Coronary artery (tissue), 2 donors: ENCODE data around the gene SERPINA3.

Experiments used
- DNase-seq: peaks from one replicate; pipeline ENCODE4 v3.0.0-alpha.2; 2017; ENCODE audit warnings: low spot score
- H3K27ac ChIP-seq, 2 donors: fragments of 200-600 bp; sonication (generic); one replicate each; pipeline ENCODE4 v1.5.1; 2016 to 2019
- H3K4me3 ChIP-seq: fragments of 200-600 bp; sonication (generic); 2 replicates; pipeline ENCODE4 v1.5.1; 2016; ENCODE audit warnings: mild to moderate bottlenecking, moderate library complexity
- TF ChIP-seq, protein P1 (sequence below): fragments of 200-600 bp; sonication (generic); IDR thresholded peaks from one replicate; pipeline ENCODE4 v1.5.1; 2019; ENCODE audit warnings: antibody characterized with exemption

SERPINA3 gene

DNA sequence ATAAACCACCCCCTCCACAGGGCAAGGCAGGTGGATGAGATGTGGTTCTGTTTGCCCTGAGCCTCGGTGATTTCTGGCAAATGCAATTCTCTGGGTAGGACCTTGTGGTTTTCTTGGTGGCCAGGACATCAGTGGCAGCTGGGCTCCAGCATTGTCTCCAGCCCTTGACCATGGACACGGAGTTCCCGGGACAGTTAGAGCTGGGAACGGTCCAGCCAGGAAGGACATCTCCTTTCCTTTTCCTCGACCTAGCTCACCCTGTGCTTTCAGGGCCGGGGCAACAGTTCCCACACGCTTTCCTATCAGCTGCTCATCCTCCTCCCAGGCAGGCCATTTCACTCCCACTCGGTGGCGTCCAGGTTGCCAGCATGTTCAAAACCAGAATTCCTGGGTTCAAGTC lies 41.8 kb upstream of the SERPINA3 start:
- peak; percentile 29 for DNase-seq
- no peak overlapping the region for H3K27ac ChIP-seq
- no peak overlapping the region for H3K4me3 ChIP-seq
- TF ChIP-seq, protein P1, sequence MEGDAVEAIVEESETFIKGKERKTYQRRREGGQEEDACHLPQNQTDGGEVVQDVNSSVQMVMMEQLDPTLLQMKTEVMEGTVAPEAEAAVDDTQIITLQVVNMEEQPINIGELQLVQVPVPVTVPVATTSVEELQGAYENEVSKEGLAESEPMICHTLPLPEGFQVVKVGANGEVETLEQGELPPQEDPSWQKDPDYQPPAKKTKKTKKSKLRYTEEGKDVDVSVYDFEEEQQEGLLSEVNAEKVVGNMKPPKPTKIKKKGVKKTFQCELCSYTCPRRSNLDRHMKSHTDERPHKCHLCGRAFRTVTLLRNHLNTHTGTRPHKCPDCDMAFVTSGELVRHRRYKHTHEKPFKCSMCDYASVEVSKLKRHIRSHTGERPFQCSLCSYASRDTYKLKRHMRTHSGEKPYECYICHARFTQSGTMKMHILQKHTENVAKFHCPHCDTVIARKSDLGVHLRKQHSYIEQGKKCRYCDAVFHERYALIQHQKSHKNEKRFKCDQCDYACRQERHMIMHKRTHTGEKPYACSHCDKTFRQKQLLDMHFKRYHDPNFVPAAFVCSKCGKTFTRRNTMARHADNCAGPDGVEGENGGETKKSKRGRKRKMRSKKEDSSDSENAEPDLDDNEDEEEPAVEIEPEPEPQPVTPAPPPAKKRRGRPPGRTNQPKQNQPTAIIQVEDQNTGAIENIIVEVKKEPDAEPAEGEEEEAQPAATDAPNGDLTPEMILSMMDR: no peak

DNA sequence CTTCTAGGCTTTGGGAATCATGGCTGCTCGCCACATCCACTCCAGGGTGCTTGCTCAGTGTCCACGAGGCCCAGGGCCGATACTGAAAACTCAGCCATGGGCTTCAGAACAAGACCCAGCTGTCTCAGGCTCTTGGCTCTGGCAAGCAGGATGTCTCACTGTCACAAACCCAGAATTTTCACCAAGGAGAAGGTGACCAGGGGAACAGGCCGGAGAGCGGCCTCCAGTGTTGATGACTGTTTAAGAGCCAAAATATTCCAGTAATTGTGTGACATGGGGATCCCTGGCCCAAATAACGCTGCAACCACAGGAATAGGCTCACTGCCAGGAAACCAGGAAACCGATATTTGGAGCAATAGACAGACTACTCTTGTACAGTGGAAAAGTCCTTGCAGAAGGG lies 40.8 kb upstream of the SERPINA3 start:
- TF ChIP-seq, protein P1: no peak
- H3K4me3 ChIP-seq: no peak overlapping the region
- DNase-seq: peak; percentile 73
- peak overlapping the region in 1 of 2 donors; percentile 56 for H3K27ac ChIP-seq

DNA sequence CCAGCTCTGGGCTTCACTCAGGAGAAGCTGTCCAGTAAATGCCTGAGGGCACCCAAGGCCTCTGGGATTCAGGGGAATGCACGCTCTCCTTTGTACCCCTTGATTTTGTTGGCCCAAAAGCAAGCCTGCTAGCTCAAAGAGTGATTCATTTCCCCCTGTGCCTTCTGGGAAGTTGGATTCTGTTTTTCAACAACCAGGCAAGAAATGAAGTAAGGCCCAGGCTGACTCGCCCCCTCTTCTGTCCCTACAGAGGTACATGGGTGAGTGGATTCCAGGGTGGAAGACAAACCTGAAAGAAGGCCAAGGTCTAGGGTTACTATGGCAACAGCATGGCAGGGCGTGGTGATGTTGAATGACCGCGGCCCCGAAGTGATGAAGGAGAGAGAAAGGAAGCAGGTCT lies 40.2 kb upstream of the SERPINA3 start:
- TF ChIP-seq, protein P1: no peak
- Histone ChIP-seq H3K27ac (peak overlapping the region in 1 of 2 donors; percentile 56), H3K4me3 (no peak overlapping the region)
- peak; percentile 71 for DNase-seq

DNA sequence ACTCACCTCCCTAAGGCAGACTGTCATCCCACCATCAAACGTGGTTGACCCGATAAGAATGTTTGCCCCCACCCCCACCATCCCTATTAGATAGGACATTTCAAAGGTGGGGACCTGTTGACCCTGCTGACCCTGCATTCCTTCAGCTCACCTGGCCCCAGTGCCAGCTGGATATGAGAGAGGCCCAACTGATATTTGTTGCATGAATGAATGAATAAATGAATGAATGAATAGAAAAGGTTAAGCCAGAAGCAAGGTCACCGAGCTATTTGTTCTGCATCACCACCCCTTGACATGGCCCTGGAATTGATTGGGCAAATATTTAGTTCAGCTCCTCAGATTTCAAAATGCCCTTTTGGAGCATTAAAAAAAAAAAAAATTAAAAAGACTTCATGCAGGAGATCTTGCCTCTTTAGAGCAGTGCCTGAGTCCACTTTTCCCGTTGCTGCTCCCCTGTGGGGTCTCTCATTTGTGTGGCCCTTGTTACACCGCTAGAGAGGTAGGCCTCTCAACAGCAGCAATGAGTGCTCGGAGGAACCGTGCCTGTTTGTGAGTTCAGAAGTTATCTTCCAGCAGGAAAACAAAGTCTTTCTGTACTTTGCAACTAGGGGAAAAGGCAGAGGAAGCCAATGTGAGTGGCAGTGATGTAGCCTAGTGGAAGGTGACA lies 39.4 kb upstream of the SERPINA3 start:
- Histone ChIP-seq H3K4me3 (no peak overlapping the region), H3K27ac (no peak overlapping the region)
- DNase-seq: peak; percentile 57
- TF ChIP-seq, protein P1: no peak

DNA sequence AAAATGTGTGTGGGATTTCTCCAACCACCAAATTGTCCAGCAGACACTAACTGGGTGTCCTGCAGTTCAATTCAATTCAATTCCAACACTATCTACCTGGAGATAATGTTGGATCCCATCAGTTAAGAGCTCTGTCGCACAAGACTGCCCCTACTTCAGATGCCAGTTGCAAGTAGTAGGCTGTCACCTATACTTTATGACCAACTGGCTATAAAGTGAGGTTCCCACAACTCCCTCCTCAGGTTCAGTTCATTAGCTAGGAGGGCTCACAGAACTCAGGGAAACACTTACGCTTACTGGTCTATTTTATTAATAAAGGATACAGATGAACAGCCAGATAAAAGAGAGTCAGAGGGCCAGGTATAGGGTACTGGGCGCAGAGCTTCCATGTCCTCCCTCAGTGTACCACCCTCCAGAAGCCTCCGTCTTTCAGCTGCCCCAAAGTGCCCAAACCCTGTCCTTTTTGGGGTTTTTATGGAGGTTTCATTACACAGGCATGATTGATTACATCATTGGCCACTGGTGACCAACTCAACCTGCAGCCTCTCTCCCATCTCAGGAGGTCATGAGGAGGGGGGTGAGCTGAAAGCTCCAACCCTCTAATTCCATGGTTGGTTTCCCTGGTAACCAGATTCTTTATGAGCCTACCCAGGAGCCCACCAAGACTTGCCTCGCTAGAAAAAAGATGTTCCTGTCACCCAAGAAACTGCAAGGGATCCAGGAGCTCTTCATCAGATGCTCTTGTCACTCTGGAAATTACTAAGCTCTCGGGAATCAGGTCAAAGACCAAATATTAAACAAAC lies 38.5 kb upstream of the SERPINA3 start:
- DNase-seq: no peak
- no peak overlapping the region for H3K27ac ChIP-seq
- H3K4me3 ChIP-seq: no peak overlapping the region
- TF ChIP-seq, protein P1: no peak

DNA sequence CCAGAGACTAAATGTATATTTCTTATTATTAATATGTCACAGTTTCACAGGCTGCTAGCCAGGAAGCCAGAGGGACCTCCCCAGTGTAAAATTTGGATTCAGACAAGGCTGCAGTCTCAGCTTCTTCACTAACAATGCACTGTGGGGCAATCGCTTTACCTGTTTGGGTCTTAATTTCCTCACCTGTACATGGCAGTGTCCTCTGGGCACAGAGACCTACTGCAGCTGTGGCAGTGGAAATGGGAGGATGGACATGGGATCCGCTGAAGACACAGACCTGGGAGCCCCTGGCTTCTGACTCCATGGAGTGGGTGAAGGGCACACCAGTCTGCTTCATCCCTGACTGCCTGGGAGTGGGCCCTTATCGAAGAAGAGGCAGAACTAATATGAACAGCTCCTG lies 37.9 kb upstream of the SERPINA3 start:
- peak; percentile 24 for DNase-seq
- no peak overlapping the region for H3K4me3 ChIP-seq
- TF ChIP-seq, protein P1: no peak
- no peak overlapping the region for H3K27ac ChIP-seq
